NCI-H2029 treated with DMSO at 0.1 percent for 48 hours (cell line): Measurements from ENCODE around the gene SPG21.
"Not testable (repeated sequence)": the region's sequence is repeated elsewhere in the genome, so short reads cannot be mapped to it uniquely, and the experiment has no call there.

ENCODE experiments used
- DNase-seq: peaks from one replicate; lab custom pipeline; 2025; lab: John Stamatoyannopoulos, UW

The SPG21 gene, protein sequence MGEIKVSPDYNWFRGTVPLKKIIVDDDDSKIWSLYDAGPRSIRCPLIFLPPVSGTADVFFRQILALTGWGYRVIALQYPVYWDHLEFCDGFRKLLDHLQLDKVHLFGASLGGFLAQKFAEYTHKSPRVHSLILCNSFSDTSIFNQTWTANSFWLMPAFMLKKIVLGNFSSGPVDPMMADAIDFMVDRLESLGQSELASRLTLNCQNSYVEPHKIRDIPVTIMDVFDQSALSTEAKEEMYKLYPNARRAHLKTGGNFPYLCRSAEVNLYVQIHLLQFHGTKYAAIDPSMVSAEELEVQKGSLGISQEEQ

GRCh38 chr15:64989416-64990167, at the start of gene SPG21:
SPG21 (minus strand) TSS chr15:64989914; CDS start chr15:64983569, 6,345 bp downstream.
- peak; percentile 24 for DNase-seq

GRCh38 chr15:65038836-65039235, 49.1 kb upstream of the SPG21 start:
- no peak for DNase-seq

- no peak for DNase-seq
These were observed 48.7 kb upstream of the SPG21 start for GRCh38 chr15:65038428-65038827.

GRCh38 chr15:65037309-65037708, 47.6 kb upstream of the SPG21 start:
- no peak for DNase-seq

DNA sequence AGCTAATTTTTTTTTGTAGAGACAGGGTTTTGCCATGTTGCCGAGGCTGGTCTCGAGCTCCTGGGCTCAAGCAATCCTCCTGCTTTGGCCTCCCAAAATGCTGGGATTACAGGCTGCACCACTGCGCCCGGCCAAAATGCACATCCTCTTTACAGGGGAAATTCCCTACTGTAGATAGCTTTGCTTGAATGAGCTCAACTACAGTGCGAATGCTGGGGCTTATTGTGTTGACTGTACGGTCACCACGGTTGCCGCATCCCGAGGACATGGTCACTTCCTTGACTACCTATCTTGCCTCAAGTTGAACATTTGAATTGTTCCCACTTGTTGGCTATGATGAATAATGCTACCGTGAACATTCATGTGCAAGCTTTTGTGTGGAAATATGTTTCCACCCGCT, 45.0 kb upstream of the SPG21 start:
- no peak for DNase-seq

DNA sequence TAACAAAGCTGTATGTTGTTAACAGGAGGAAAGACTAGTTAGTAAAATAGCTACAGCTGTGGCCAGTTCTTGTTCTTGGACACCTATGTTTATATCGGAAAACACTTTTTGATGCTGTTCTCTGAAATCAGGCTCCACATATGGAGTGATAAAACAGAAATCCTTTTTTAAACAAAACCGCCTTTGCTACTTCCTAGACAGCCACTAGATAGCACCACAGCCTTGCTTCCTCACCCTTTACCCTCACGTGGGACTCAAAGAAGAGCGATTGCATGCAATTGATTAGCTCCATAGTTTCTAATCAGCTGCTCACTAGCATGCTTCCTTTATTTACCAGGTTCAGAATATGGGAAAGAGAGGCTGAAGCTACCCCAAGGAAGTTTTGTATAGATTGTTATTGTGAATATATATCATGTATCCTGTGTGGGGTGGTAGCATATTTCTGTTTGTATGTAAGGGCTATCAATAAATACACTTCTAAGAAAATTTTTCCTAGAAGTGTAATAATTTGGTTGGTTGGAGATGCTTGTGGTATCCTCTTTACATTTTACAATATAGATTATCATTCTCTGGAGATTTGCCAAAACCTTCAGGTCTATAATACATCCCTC, 44.0 kb upstream of the SPG21 start:
- no peak for DNase-seq

DNA sequence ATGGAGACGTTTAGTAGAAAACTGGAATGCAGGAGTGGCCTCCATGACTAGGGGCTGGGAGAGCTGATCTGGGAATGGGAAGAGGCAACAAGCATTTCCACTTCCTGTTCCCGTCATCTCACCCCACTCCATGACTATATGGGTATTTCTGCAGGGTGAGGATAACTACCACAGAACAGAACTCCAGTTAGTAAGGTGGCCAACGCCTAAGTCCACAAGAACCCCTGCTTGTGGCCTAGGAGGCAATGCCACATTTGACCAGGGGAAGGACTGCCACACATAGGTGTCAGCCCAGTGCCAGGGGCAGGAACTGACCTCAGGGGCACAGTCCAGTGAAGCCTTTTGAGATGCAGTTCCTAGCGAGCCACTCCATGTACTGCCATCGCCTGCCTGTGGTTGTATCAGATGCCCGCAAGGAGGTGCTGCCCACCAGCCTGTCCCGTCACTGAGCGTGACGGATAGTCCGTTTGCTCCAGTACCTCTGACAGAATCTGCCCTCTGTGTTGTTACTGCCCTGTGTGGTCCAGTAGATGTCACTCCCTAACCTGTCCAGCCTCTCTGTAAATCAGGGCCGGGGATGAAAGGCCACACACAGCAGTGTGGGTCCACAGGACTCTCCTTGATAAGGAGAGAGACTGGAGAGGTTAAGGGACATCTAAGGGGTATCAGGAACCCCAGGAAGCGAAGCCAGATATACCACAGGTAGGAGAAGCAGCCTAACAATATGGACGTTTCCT, 43.3 kb upstream of the SPG21 start:
- no peak for DNase-seq

DNA sequence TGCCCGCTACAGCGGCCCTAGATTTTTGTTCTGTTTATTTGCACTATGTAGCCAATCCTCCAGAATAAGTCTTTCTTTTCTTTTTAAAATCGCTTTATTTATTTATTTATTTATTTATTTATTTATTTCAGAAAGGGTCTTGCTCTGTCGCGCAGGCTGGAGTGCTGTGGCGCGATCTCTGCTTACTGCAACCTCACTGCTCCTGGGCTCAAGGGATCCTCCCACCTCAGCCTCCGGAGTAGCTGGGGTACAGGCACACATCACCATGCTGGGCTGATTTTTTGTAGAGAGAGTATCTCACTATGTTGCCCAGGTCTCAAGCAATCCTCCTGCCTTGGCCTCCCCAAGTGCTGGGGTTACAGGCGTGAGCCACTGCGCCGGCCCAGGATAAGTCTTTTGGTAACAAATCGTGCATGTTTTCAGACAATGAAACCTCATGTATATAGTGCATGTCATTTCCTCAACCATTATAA, 40.1 kb upstream of the SPG21 start:
- DNase-seq, result no peak

DNA sequence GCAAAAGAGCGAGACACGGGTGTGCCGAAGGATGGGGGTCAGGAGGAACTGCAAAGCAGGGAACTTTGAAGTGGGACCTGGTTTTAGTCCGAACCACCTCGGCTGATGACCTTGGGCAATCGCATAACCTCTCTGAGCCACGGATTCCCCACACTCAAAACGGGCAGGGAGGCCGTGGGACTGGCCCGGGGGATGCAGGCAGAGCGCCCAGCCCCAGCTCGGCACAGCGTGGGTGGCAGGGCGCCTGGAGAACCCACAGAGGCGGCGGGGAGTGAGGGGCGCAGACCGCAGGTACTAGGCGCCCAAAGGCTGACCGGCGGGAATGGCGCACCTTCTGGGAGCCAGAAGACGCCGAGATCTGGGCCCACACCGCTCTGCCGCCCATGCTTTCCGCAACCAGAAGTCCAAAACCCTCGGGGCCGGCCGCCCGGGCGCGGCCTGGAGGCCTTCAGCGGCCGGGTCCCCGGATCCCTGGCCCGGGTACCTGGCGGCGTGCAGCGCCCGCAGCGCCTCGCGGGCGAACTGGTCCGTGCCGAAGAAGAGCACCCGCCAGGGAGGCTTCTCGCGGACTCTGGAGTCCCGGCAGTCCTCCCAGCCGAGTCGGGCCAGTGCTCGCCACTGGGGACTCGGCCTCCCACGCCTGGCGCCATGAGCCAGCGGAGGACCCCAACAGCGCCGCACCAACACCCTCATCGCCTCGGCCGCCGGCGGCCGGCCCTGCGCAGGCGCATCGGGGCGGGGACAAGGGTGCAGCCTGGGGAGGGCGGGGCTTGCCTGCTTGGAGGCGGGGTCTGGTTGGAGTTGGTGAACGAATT, 39.4 kb upstream of the SPG21 start, which contains the start of gene MTFMT:
MTFMT (minus strand) TSS at position 719 of the 815 bp plus-strand sequence; CDS start at position 693, 26 bp downstream.
- DNase-seq, result no peak

- no peak for DNase-seq
These were observed 38.6 kb upstream of the SPG21 start for GRCh38 chr15:65028338-65028737.

DNA sequence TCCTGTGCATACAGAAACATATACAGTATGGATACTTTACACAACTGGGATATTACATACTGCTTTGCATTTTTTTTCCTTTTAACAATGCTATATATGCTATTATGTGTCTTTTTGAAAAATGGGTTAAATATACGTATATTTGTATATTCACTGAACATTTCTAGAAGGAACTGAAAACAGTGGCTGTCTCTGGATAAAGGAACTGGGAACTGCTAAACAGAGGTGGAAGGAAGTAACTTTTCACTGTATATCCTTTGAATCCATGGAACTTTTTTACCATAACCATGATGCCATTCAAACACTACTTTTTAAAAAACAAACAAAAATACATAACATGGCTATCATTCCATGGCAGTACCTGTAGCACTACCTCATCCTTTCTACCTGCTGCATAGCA, 37.9 kb upstream of the SPG21 start:
- no peak for DNase-seq

GRCh38 chr15:65026756-65027155, 37.0 kb upstream of the SPG21 start:
- DNase-seq, result no peak

DNA sequence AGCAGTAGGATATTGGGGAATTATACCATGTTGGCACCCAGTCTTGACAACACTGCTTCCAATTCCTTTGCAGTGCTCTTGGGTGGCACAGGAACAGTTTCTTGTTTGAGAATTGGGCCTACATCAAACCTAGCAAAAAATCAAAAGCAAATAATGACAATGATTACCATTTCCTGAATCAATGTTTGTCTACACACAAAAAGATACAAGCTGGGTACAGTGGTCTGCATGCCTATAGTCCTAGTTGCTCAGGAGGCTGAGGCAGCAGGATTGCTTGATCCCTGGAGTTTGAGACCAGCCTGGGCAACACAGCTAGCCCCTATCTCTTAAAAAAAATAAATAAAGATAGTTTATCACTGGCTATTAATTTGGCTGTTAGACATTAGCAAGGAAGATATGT, 31.8 kb upstream of the SPG21 start:
- no peak for DNase-seq

DNA sequence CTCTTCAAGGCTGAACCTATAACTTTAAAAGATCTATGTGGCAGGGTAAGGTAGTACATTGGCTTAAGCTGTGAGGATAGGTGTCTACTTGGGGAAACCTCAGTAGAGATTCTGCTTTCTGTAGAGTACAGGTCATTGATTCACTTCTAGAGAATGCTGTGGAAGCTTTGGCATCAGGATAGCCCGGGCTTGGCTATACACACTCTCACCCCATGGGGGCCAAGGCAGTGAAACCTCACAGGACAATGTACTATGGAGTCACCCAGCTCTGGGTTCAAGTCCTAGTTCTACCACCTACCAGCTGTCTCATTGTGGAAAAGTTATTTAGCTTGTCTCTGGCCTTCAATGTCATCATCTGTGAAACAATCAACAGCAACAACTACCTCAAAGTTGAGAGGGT, 30.7 kb upstream of the SPG21 start:
- no peak for DNase-seq

DNA sequence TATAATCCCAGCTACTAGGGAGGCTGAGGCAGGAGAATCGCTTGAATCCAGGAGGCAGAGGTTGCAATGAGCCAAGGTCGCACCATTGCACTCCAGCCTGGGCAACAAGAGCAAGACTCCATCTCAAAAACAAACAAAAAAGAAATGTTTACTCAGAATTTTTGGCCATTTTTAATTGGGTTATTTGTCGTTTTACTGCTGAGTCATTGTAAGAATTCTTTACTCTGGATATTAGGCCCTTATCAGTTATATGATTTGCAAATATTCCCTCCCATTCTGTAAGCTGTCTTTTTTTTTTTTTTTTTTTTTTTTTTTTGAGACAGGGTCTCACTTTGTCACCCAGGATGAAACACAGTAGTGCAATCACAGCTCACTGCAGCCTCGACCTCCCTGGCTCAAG, 21.5 kb upstream of the SPG21 start:
- DNase-seq, result not testable (repeated sequence)

DNA sequence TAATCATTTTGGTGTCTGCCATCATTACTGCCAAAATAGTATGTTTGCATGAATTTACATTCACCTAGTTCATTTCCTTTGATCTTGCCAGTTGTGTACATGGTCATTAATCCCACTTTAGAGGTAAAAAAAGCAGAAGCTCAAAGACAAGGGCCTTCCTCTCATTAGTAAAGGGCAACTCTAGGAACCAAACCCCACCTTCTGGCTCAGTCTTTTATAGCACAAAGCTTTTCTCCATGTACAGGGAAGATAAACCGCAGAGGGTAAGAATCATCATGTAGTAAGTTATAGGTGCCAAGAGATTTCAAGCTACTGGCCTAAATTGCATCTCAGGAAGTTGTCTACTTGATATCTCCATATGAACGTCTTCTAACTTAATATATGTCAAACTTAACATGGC, 19.3 kb upstream of the SPG21 start:
- DNase-seq, result no peak

DNA sequence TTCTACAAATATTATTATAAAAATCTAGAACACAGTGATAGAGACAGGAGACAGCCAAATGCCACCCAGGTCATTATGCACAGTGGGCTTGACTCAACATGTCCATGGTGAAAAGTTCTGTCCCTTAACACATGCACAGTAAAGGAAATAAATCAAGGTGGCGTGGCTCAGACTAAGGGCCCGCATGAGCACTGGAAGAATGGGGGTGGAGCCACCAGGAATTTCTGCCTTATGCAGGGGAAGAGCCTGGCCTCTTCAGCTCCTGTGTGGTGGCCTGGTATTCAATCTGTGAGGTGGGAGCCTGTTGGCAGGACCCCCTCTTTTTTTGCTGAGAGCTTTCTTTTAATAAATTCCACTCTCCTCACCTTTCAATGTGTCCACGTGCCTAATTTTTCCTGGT, 17.2 kb upstream of the SPG21 start:
- no peak for DNase-seq

DNA sequence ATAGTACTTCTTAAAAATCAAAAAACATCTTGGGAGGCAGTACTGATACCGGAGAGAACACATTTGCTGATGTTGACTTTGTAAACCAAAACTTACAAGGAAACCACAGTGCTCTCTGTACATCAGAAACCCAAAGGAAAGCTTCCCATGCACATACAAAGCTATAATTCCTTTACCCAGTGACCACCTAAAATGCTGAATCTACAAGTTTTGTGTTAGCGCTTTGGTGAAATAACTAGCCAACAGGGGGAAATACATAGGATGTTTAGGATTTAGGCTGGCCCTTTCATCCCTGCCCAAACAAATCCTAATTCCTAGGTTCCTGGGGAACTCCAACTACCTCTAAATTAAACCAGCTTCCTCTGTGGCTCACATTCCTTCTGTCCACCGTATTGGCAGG, 15.3 kb upstream of the SPG21 start:
- no peak for DNase-seq

DNA sequence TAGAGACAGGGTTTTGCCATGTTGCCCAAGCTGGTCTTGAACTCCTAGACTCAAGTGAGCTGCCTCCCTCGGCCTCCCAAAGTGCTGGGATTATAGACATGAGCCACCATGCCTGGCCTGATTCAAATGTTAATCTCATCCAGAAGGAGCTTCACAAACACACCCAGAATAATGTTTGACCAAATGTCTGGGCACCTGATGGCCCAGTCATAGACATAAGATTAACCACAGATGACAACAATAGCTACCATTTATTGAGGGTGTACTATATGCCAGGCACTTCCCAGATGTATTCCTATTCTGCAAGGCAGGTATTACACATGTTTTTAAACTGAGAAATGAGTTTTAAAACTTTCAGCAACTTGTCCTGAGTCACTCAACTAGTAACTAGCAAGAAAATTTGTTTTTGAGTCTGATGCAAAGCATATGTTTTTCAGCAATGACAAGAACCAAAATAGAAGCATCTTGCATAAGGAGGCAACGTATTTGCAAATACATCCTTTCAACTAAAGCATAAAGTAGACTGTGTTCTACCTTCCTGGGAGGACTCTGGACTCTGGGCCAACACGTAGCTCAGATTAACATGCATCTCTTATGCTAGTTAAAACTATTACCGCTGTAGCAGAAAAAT, 8.1 kb upstream of the SPG21 start:
- DNase-seq, result no peak

DNA sequence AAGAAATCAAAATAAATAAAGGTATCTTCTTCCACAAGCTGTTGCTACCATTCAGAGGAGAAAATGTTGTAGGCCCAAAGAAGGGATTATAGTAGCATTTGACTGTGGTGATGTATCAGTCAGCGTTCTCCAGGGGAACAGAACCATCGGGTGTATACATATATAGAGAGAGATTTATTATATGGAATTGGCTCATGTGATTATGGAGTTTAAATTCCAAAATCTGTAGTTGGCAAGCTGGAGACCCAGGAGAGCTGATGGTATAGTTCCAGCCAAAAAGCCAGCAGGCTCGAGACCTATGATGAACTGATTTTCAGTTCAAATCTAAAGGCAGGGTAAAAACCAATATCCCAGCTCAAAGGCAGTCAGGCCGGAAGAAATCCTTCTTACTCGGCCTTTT, 7.4 kb upstream of the SPG21 start:
- DNase-seq, result no peak

GRCh38 chr15:64993290-64993689, 3.6 kb upstream of the SPG21 start:
- DNase-seq, result no peak
